Chondrocyte (in vitro differentiated cells): ENCODE results near the gene WDR27. TPM values are rescaled to one million over a fixed set of nuclear protein-coding genes. Genes with fewer than 3 reads are reported as not detected.
"Not testable (repeated sequence)": the region's sequence is repeated elsewhere in the genome, so short reads cannot be mapped to it uniquely, and the experiment has no call there.

Experiments used
- DNase-seq: peaks from one replicate; pipeline ENCODE4 v3.0.0; 2021; ENCODE audit warnings: mixed read lengths, low spot score
- H3K27ac Mint-ChIP-seq: one replicate; pipeline ENCODE4 v1.8.0; 2021; ENCODE audit warnings: mild to moderate bottlenecking, moderate library complexity, mixed read lengths; ENCODE audit not compliant: unreplicated experiment
- H3K27me3 Mint-ChIP-seq: 2 replicates; pipeline ENCODE4 v1.8.0; 2021; ENCODE audit warnings: low read depth, mixed read lengths
- H3K36me3 Mint-ChIP-seq: 2 replicates; pipeline ENCODE4 v1.8.0; 2021; ENCODE audit warnings: low read depth, mixed read lengths
- H3K4me1 Mint-ChIP-seq: 2 replicates; pipeline ENCODE4 v1.8.0; 2021; ENCODE audit warnings: low read depth, mild to moderate bottlenecking, mixed read lengths
- H3K4me3 Mint-ChIP-seq: one replicate; pipeline ENCODE4 v1.8.0; 2021; ENCODE audit warnings: mild to moderate bottlenecking, moderate library complexity, mixed read lengths; ENCODE audit not compliant: unreplicated experiment
- H3K9me3 Mint-ChIP-seq: 2 replicates; pipeline ENCODE4 v1.8.0; 2021; ENCODE audit warnings: low read depth, mixed read lengths
- CTCF ChIP-seq: fragments of 200-600 bp; sonication (generic); IDR thresholded peaks from 2 replicates; pipeline ENCODE4 v1.5.0; 2021; ENCODE audit warnings: antibody characterized with exemption, mild to moderate bottlenecking, moderate library complexity
- total RNA-seq: library from RNA; stranded (reverse); gene quantifications from 3 replicates; pipeline ENCODE4 v1.2.1, GENCODE V29; 2021

WDR27 gene
- total RNA-seq, 1 donor from 2014 or later: 24.9 TPM

DNA sequence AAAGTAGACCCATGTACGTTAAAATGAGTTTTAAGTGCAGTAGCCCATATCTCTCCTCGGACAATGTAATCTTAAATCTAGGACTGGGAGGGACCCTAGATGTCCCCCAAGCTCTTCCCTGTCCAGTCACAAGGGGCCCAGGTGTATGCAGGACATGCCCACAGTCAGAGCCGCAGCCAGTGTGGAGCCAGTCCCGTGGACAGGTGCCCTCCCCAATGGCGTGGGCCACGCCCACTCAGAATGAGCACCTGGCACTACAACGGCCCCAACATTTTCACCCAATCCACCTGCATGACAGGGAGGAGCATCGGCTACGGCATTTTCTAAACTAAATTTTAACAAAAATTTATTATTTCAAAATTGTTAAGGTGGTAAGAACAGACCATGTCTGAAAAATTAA is 53.2 kb downstream of the WDR27 start:
- no peak for DNase-seq
- no peak overlapping the region for H3K4me3 Mint-ChIP-seq

GRCh38 chr6:169648092-169648491 is 53.7 kb downstream of the WDR27 start:
- Mint-ChIP-seq H3K4me3 (no peak overlapping the region), H3K4me1 (no peaks in the 10 kb centered on the region), H3K9me3 (no peaks in the 10 kb centered on the region), H3K27ac (no peak overlapping the region), H3K36me3 (peaks cover 3% of the 10 kb centered on the region), H3K27me3 (no peaks in the 10 kb centered on the region)
- DNase-seq: no peak
- no peak for TF ChIP-seq CTCF

More for the DNA sequence above, 53.2 kb downstream of the WDR27 start:
- H3K27ac Mint-ChIP-seq: no peak overlapping the region
- no peak for TF ChIP-seq CTCF
- peaks cover 3% of the 10 kb centered on the region for H3K36me3 Mint-ChIP-seq
- H3K27me3 Mint-ChIP-seq: no peaks in the 10 kb centered on the region
- no peaks in the 10 kb centered on the region for H3K9me3 Mint-ChIP-seq
- H3K4me1 Mint-ChIP-seq: no peaks in the 10 kb centered on the region

DNA sequence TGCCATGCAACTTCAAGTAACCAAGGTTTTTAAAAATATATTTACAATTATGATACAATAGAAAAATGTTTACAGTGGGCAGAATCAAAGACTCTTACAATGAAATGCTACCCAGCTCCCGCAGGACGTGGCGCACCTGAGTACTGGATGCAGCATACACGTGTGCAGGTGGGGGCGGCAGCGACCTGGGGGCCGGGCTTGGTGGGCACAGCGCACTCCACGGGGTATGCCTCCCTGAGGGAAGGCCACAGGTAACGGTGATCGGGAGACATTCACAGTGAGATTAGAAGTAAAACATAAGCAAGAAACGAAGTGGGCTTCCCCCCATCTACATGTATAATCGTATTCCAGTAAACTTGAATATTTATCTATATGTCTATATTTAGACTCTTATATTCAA is 54.2 kb downstream of the WDR27 start:
- Mint-ChIP-seq H3K4me3 (no peak overlapping the region), H3K36me3 (peaks cover 3% of the 10 kb centered on the region), H3K27ac (no peak overlapping the region), H3K27me3 (no peaks in the 10 kb centered on the region), H3K9me3 (no peaks in the 10 kb centered on the region), H3K4me1 (no peaks in the 10 kb centered on the region)
- no peak for DNase-seq
- no peak for TF ChIP-seq CTCF

DNA sequence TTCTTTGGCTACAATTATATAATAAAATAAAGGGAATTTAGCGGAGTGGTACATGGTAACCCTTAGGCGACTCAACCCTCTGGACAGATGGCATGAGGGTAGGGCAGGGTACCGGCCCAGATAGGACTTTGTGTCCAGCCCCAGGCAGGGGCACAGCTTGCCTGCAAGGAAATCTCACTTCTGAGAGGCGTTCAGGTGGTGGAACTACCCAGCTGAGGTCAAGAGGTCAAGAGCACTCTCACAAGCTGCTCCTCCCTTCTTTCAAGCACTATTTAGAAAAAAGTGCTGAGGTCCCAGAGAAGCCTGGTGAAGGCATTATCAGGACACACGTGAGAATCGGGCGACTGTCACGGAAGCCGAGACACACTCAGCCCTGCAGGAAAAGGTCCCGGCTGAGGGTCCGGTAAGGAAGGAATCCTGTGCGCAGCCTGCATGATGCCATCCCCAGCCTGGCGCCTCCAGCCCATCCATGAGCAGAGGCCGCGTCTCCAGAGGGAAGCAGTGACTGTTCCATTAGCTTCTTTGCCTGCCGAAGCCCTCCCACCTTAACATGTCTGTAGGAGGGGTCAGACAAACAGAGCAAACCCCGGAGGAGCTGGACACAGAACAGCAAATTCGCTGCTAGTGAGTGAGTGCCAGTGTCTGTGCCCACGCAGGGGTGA is 54.8 kb downstream of the WDR27 start:
- TF ChIP-seq CTCF: no peak
- no peaks in the 10 kb centered on the region for H3K9me3 Mint-ChIP-seq
- DNase-seq: no peak

GRCh38 chr6:169645459-169645858 is 56.4 kb downstream of the WDR27 start:
- not testable (repeated sequence) for DNase-seq, H3K4me3 Mint-ChIP-seq, H3K4me1 Mint-ChIP-seq, H3K27me3 Mint-ChIP-seq, H3K9me3 Mint-ChIP-seq, H3K27ac Mint-ChIP-seq, H3K36me3 Mint-ChIP-seq

More for the DNA sequence above, 54.8 kb downstream of the WDR27 start:
- Mint-ChIP-seq H3K36me3 (peaks cover 3% of the 10 kb centered on the region), H3K4me3 (no peak overlapping the region), H3K4me1 (no peaks in the 10 kb centered on the region), H3K27me3 (no peaks in the 10 kb centered on the region), H3K27ac (no peak overlapping the region)

DNA sequence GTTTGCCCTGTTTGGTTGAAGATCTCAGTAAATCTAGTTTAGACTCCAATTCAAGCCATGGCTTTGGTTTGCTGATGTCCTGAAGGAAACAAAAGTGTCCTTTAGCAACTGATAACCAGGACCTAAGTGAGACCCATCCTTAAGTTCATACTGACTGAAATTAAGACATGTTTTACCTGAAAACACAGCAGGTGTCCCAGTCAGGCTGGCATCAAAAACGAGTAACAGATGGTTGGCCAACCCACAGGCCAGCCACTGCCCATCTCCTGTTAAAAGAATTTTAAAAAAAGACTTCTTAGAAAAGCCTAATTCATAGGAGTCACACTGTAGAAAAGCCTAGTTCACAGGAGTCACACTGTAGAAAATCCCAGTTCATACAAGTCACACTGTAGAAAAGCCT is 58.3 kb downstream of the WDR27 start:
- H3K27ac Mint-ChIP-seq: no peak overlapping the region
- H3K4me3 Mint-ChIP-seq: no peak overlapping the region
- no peak for DNase-seq
- H3K27me3 Mint-ChIP-seq: no peaks in the 10 kb centered on the region
- H3K36me3 Mint-ChIP-seq: no peaks in the 10 kb centered on the region
- no peaks in the 10 kb centered on the region for H3K9me3 Mint-ChIP-seq
- no peaks in the 10 kb centered on the region for H3K4me1 Mint-ChIP-seq
- no peak for TF ChIP-seq CTCF
